Common myeloid progenitor, CD34-positive (primary cell): ENCODE data around the gene ZNF85.
A peak's percentile ranks its signal among the peaks of the same experiment; 100 is the strongest.

ENCODE experiments used
- CTCF ChIA-PET: fragments of 350-600 bp; sonication (Branson Sonifier 250); formaldehyde crosslinking; loops from one replicate; lab custom pipeline; 2021; ENCODE audit warnings: antibody characterized with exemption; lab: Charles Lee
- POLR2A ChIA-PET: fragments of 350-600 bp; sonication (Branson Sonifier 250); formaldehyde crosslinking; loops from one replicate; lab custom pipeline; 2021; ENCODE audit warnings: antibody characterized with exemption; lab: Charles Lee
- DNase-seq, 3 donors: peaks; one replicate each; pipeline versions ENCODE4 v3.0.0 to v3.0.0-alpha.2; 2013
- H3K27ac ChIP-seq, 2 experiments: 1 replicate in 1 of 2; 2 replicates in 1 of 2; pipeline ENCODE4 v1.7.0; 2013; ENCODE audit warnings: inconsistent platforms in 2 of 2, low read length in 2 of 2, mild to moderate bottlenecking in 2 of 2, low read depth in 1 of 2, moderate library complexity in 1 of 2; ENCODE audit not compliant: severe bottlenecking in 2 of 2, insufficient read depth in 1 of 2, poor library complexity in 1 of 2
- H3K27me3 ChIP-seq, 5 experiments: replicated peaks in 2 of 5; 1 replicate in 3 of 5; 2 replicates in 2 of 5; pipeline versions ENCODE4 v1.6.1 to v1.7.0; 2013; ENCODE audit warnings: low read length in 4 of 5, mild to moderate bottlenecking in 2 of 5, moderate library complexity in 2 of 5, inconsistent platforms in 1 of 5; ENCODE audit not compliant: insufficient read depth in 5 of 5, control insufficient read depth in 4 of 5
- H3K36me3 ChIP-seq, 4 experiments: 1 replicate in 2 of 4; 2 replicates in 2 of 4; pipeline versions ENCODE4 v1.6.1 to v1.7.0; 2013; ENCODE audit warnings: low read length in 3 of 4, control low read depth in 1 of 4, mild to moderate bottlenecking in 1 of 4; ENCODE audit not compliant: control insufficient read depth in 4 of 4, insufficient read depth in 4 of 4
- H3K4me1 ChIP-seq, 4 experiments: 1 replicate in 3 of 4; 2 replicates in 1 of 4; pipeline versions ENCODE4 v1.6.1 to v1.7.1; 2013; ENCODE audit warnings: low read length in 3 of 4, mild to moderate bottlenecking in 3 of 4, control low read depth in 1 of 4, inconsistent platforms in 1 of 4, moderate library complexity in 1 of 4; ENCODE audit not compliant: control insufficient read depth in 4 of 4, insufficient read depth in 4 of 4; ENCODE audit errors: control extremely low read depth in 1 of 4
- H3K4me3 ChIP-seq, 7 experiments: 1 replicate in 4 of 7; 2 replicates in 3 of 7; pipeline versions ENCODE4 v1.5.1 to v1.7.0; 2013; ENCODE audit warnings: mild to moderate bottlenecking in 7 of 7, low read length in 6 of 7, moderate library complexity in 6 of 7, inconsistent platforms in 2 of 7, low read depth in 2 of 7, control low read depth in 1 of 7; ENCODE audit not compliant: insufficient read depth in 4 of 7, control insufficient read depth in 1 of 7; ENCODE audit errors: extremely low read depth in 1 of 7
- H3K9me3 ChIP-seq, 5 experiments: 1 replicate in 4 of 5; 2 replicates in 1 of 5; pipeline versions ENCODE4 v1.6.1 to v1.7.1; 2013; ENCODE audit warnings: low read length in 4 of 5, mild to moderate bottlenecking in 2 of 5, inconsistent platforms in 1 of 5, low read depth in 1 of 5, moderate library complexity in 1 of 5; ENCODE audit not compliant: control insufficient read depth in 4 of 5, insufficient read depth in 2 of 5; ENCODE audit errors: control extremely low read depth in 1 of 5
- WGBS: methylation state at CpG from one replicate; pipeline ENCODE4 v1.1.5; 2013; ENCODE audit not compliant: insufficient coverage; 5-methylcytosine and 5-hydroxymethylcytosine counted together

Gene ZNF85

DNA sequence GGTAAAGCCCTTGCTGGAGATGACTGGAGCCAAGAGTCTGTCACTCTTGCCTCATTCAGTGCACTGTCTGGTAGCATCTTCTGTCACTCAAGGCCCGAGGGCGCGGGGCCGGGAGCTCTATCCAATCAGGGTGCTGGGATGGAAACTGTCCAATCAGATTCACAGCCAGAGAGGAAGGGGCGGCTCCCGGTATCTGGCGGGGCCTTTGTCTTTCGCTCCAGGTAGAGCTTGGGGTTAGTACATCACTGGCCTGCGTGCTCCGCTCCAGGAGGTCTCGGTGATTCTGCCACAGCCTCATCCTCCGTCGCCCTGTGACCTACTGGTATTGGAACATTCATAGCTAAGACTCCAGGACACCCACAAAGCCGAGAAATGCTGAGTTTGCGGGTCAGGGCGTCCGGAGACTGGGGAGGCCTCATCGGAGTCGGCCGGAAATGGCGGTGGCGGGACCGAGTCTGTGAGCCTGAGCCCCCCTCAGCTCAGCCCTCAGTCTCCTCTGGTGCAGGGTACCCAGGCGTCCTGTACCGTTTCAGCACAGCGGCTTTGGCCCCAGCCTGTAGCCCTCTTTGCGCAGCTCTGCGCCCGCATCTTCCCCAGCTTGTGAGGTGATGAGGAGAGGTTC is 76.8 kb downstream of the ZNF85 start:
- H3K4me3 ChIP-seq, result peak overlapping the region; percentile 62 to 92 (median 82)
- peak overlapping the region; percentile 33 to 60 for H3K27ac ChIP-seq
- no peaks in the 10 kb centered on the region for H3K36me3 ChIP-seq
- DNase-seq, result peak; percentile 92 to 97 (median 97)
- CTCF ChIA-PET, result interaction anchor here (1.2 kb wide), 1 partner anchor 103 kb away, joined by 3 read pairs; no protein-coding TSS in a partner anchor
- peaks cover 0 to 2% (median 0%) of the 10 kb centered on the region in 5 experiments for H3K9me3 ChIP-seq
- POLR2A ChIA-PET, result interaction anchor here (1.1 kb wide), 1 partner anchor 20 kb away, joined by 4 read pairs; the partner anchor contains the start of gene ZNF430
- H3K27me3 ChIP-seq, result no peaks in the 10 kb centered on the region
- WGBS, result 0% methylated on average over 27 of the region's 29 CpGs
- H3K4me1 ChIP-seq, result peaks cover 2 to 9% (median 6%) of the 10 kb centered on the region in 4 experiments
